ENCODE data around the gene EN1. TPM values are rescaled to one million over a fixed set of nuclear protein-coding genes. Genes with fewer than 3 reads are reported as not detected.

EN1 gene
- not detected for total RNA-seq

GRCh38 chr2:118846953-118847761 is at the start of gene EN1:
Gene EN1, minus strand, starts transcription at chr2:118847648. Its CDS starts 481 bp downstream, at chr2:118847167.
- peak within 1 kb of the TSS; percentile 50 for H3K4me3 Mint-ChIP-seq
- H3K27me3 Mint-ChIP-seq, result peaks cover 92% of the 10 kb centered on the region
- peaks cover 26% of the 10 kb centered on the region for H3K4me1 Mint-ChIP-seq
- H3K9me3 Mint-ChIP-seq, result peaks cover 1% of the 10 kb centered on the region
- peak within 1 kb of the TSS; percentile 38 for H3K27ac Mint-ChIP-seq
- no peak for DNase-seq
- peaks cover 2% of the 10 kb centered on the region for H3K36me3 Mint-ChIP-seq

- Mint-ChIP-seq H3K9me3 (peaks cover 8% of the 10 kb centered on the region), H3K4me3 (no peak overlapping the region), H3K27ac (no peak overlapping the region), H3K27me3 (no peaks in the 10 kb centered on the region), H3K36me3 (no peaks in the 10 kb centered on the region), H3K4me1 (no peaks in the 10 kb centered on the region)
- DNase-seq, result no peak
Observed at GRCh38 chr2:118893100-118893499, 45.7 kb upstream of the EN1 start.

- DNase-seq, result no peak
- Mint-ChIP-seq H3K9me3 (peaks cover 8% of the 10 kb centered on the region), H3K4me3 (no peak overlapping the region), H3K36me3 (no peaks in the 10 kb centered on the region), H3K27ac (no peak overlapping the region), H3K27me3 (no peaks in the 10 kb centered on the region), H3K4me1 (no peaks in the 10 kb centered on the region)
Observed at GRCh38 chr2:118889995-118890394, 42.5 kb upstream of the EN1 start.

GRCh38 chr2:118883792-118884191 is 36.3 kb upstream of the EN1 start:
- H3K9me3 Mint-ChIP-seq, result no peaks in the 10 kb centered on the region
- H3K4me1 Mint-ChIP-seq, result peaks cover 9% of the 10 kb centered on the region
- H3K27ac Mint-ChIP-seq, result no peak overlapping the region
- no peak for DNase-seq
- H3K4me3 Mint-ChIP-seq, result no peak overlapping the region
- H3K36me3 Mint-ChIP-seq, result no peaks in the 10 kb centered on the region
- peaks cover 14% of the 10 kb centered on the region for H3K27me3 Mint-ChIP-seq

- Mint-ChIP-seq H3K36me3 (no peaks in the 10 kb centered on the region), H3K9me3 (no peaks in the 10 kb centered on the region), H3K4me1 (peaks cover 9% of the 10 kb centered on the region), H3K4me3 (peak overlapping the region; percentile 72), H3K27me3 (peaks cover 23% of the 10 kb centered on the region), H3K27ac (peak overlapping the region; percentile 29)
- DNase-seq, result peak; percentile 62
Observed at GRCh38 chr2:118882693-118883336, 35.4 kb upstream of the EN1 start.

GRCh38 chr2:118881490-118882129 is 34.2 kb upstream of the EN1 start:
- Mint-ChIP-seq H3K36me3 (no peaks in the 10 kb centered on the region), H3K4me3 (no peak overlapping the region), H3K27me3 (peaks cover 29% of the 10 kb centered on the region), H3K4me1 (peaks cover 9% of the 10 kb centered on the region), H3K27ac (no peak overlapping the region), H3K9me3 (no peaks in the 10 kb centered on the region)
- DNase-seq, result peak; percentile 63

- H3K9me3 Mint-ChIP-seq, result no peaks in the 10 kb centered on the region
Observed at GRCh38 chr2:118880501-118880900, 33.1 kb upstream of the EN1 start.

GRCh38 chr2:118878531-118879149 is 31.2 kb upstream of the EN1 start:
- peaks cover 9% of the 10 kb centered on the region for H3K4me1 Mint-ChIP-seq
- H3K4me3 Mint-ChIP-seq, result no peak overlapping the region
- no peak overlapping the region for H3K27ac Mint-ChIP-seq
- H3K36me3 Mint-ChIP-seq, result no peaks in the 10 kb centered on the region
- peaks cover 46% of the 10 kb centered on the region for H3K27me3 Mint-ChIP-seq
- DNase-seq, result no peak
- H3K9me3 Mint-ChIP-seq, result no peaks in the 10 kb centered on the region

More at GRCh38 chr2:118880501-118880900, 33.1 kb upstream of the EN1 start:
- Mint-ChIP-seq H3K27me3 (peaks cover 40% of the 10 kb centered on the region), H3K27ac (no peak overlapping the region), H3K4me3 (no peak overlapping the region), H3K36me3 (no peaks in the 10 kb centered on the region), H3K4me1 (peaks cover 9% of the 10 kb centered on the region)
- DNase-seq, result no peak

- H3K4me3 Mint-ChIP-seq, result no peak overlapping the region
- H3K27me3 Mint-ChIP-seq, result peaks cover 46% of the 10 kb centered on the region
- no peak overlapping the region for H3K27ac Mint-ChIP-seq
- H3K4me1 Mint-ChIP-seq, result no peaks in the 10 kb centered on the region
- no peaks in the 10 kb centered on the region for H3K9me3 Mint-ChIP-seq
- H3K36me3 Mint-ChIP-seq, result no peaks in the 10 kb centered on the region
- no peak for DNase-seq
Observed at GRCh38 chr2:118875318-118875717, 27.9 kb upstream of the EN1 start.

GRCh38 chr2:118874324-118874723 is 26.9 kb upstream of the EN1 start:
- H3K27me3 Mint-ChIP-seq, result peaks cover 44% of the 10 kb centered on the region
- no peaks in the 10 kb centered on the region for H3K9me3 Mint-ChIP-seq
- no peaks in the 10 kb centered on the region for H3K36me3 Mint-ChIP-seq
- H3K4me1 Mint-ChIP-seq, result no peaks in the 10 kb centered on the region
- no peak overlapping the region for H3K27ac Mint-ChIP-seq
- H3K4me3 Mint-ChIP-seq, result no peak overlapping the region
- DNase-seq, result no peak

GRCh38 chr2:118865106-118865505 is 17.7 kb upstream of the EN1 start:
- Mint-ChIP-seq H3K4me1 (no peaks in the 10 kb centered on the region), H3K36me3 (no peaks in the 10 kb centered on the region), H3K27me3 (peaks cover 41% of the 10 kb centered on the region), H3K9me3 (no peaks in the 10 kb centered on the region), H3K4me3 (no peak overlapping the region), H3K27ac (no peak overlapping the region)
- DNase-seq, result no peak

- Mint-ChIP-seq H3K9me3 (no peaks in the 10 kb centered on the region), H3K36me3 (no peaks in the 10 kb centered on the region), H3K27me3 (peaks cover 50% of the 10 kb centered on the region), H3K4me3 (no peak overlapping the region), H3K4me1 (no peaks in the 10 kb centered on the region), H3K27ac (no peak overlapping the region)
- DNase-seq, result no peak
Observed at GRCh38 chr2:118864207-118864606, 16.8 kb upstream of the EN1 start.

GRCh38 chr2:118861731-118862130 is 14.3 kb upstream of the EN1 start:
- H3K36me3 Mint-ChIP-seq, result no peaks in the 10 kb centered on the region
- H3K4me3 Mint-ChIP-seq, result no peak overlapping the region
- H3K27ac Mint-ChIP-seq, result no peak overlapping the region
- H3K9me3 Mint-ChIP-seq, result no peaks in the 10 kb centered on the region
- H3K27me3 Mint-ChIP-seq, result peaks cover 73% of the 10 kb centered on the region
- peaks cover under 1% of the 10 kb centered on the region for H3K4me1 Mint-ChIP-seq
- no peak for DNase-seq

- DNase-seq, result no peak
- peaks cover 5% of the 10 kb centered on the region for H3K4me1 Mint-ChIP-seq
- H3K27ac Mint-ChIP-seq, result no peak overlapping the region
- no peak overlapping the region for H3K4me3 Mint-ChIP-seq
- no peaks in the 10 kb centered on the region for H3K9me3 Mint-ChIP-seq
- H3K36me3 Mint-ChIP-seq, result no peaks in the 10 kb centered on the region
- peaks cover 78% of the 10 kb centered on the region for H3K27me3 Mint-ChIP-seq
Observed at GRCh38 chr2:118861242-118861641, 13.8 kb upstream of the EN1 start.

GRCh38 chr2:118860506-118860905 is 13.1 kb upstream of the EN1 start:
- no peak for DNase-seq
- Mint-ChIP-seq H3K27ac (no peak overlapping the region), H3K36me3 (no peaks in the 10 kb centered on the region), H3K9me3 (no peaks in the 10 kb centered on the region), H3K27me3 (peaks cover 85% of the 10 kb centered on the region), H3K4me3 (no peak overlapping the region), H3K4me1 (peaks cover 8% of the 10 kb centered on the region)

Measured in activated naive CD8-positive, alpha-beta T cell treated with anti-CD3 and anti-CD28 coated beads for 36 hours (primary cell).